Immature natural killer cell (primary cell): ENCODE data around the gene FANCC. TPM values are rescaled to one million over a fixed set of nuclear protein-coding genes. Genes with fewer than 3 reads are reported as not detected.

Experiments used
- DNase-seq, 3 donors: peaks; one replicate each; pipeline ENCODE4 v3.0.0; 2022; ENCODE audit warnings: mixed read lengths in 1 of 3
- H3K27ac Mint-ChIP-seq, 6 donors: one replicate each; pipeline ENCODE4 v1.8.0; 2020; ENCODE audit warnings: mixed read lengths in 6 of 6, mild to moderate bottlenecking in 5 of 6, inconsistent platforms in 4 of 6, moderate library complexity in 3 of 6
- H3K27me3 Mint-ChIP-seq, 3 donors: one replicate each; pipeline ENCODE4 v1.8.0; 2020 to 2021; ENCODE audit warnings: low read depth in 3 of 3, mild to moderate bottlenecking in 3 of 3, mixed read lengths in 3 of 3, moderate library complexity in 3 of 3, inconsistent platforms in 1 of 3
- H3K36me3 Mint-ChIP-seq, 3 donors: one replicate each; pipeline ENCODE4 v1.8.0; 2020; ENCODE audit warnings: mixed read lengths in 3 of 3, inconsistent platforms in 2 of 3, mild to moderate bottlenecking in 2 of 3
- H3K4me1 Mint-ChIP-seq, 2 donors: one replicate each; pipeline ENCODE4 v1.8.0; 2020; ENCODE audit warnings: inconsistent platforms in 2 of 2, mild to moderate bottlenecking in 2 of 2, mixed read lengths in 2 of 2, moderate library complexity in 1 of 2
- H3K4me3 Mint-ChIP-seq, 5 donors: one replicate each; pipeline ENCODE4 v1.8.0; 2020; ENCODE audit warnings: mild to moderate bottlenecking in 5 of 5, mixed read lengths in 5 of 5, inconsistent platforms in 3 of 5, moderate library complexity in 3 of 5
- H3K9me3 Mint-ChIP-seq, 6 donors: one replicate each; pipeline ENCODE4 v1.8.0; 2020; ENCODE audit warnings: mild to moderate bottlenecking in 6 of 6, mixed read lengths in 6 of 6, inconsistent platforms in 4 of 6, moderate library complexity in 3 of 6
- polyA plus RNA-seq, 3 donors: library from polyadenylated mRNA; unstranded; fragments of 300-500 nt; fragmentation: Illumina TruSeq; gene quantifications; one replicate each; pipeline ENCODE4 v1.2.3, GENCODE V29; 2021

FANCC gene
- polyA plus RNA-seq, 3 donors from 2014 or later: 2.4 to 3.4 (median 3.3) TPM

GRCh38 chr9:95129476-95130291 is 187.8 kb downstream of the FANCC start:
- Mint-ChIP-seq H3K36me3 (peaks cover 3 to 8% (median 7%) of the 10 kb centered on the region in 3 donors), H3K27me3 (no peaks in the 10 kb centered on the region), H3K4me3 (no peak overlapping the region), H3K4me1 (peaks cover 0 to 2% of the 10 kb centered on the region in 2 donors), H3K27ac (no peak overlapping the region), H3K9me3 (no peaks in the 10 kb centered on the region)
- DNase-seq: no peak

GRCh38 chr9:95128177-95128524 is 189.4 kb downstream of the FANCC start:
- Mint-ChIP-seq H3K4me3 (no peak overlapping the region), H3K4me1 (peaks cover 0 to 2% of the 10 kb centered on the region in 2 donors), H3K36me3 (peaks cover 1 to 9% (median 9%) of the 10 kb centered on the region in 3 donors), H3K27me3 (no peaks in the 10 kb centered on the region), H3K9me3 (no peaks in the 10 kb centered on the region), H3K27ac (no peak overlapping the region)
- no peak for DNase-seq

GRCh38 chr9:95127249-95128176 is 190.0 kb downstream of the FANCC start:
- Mint-ChIP-seq H3K36me3 (peaks cover 0 to 10% (median 9%) of the 10 kb centered on the region in 3 donors), H3K27me3 (no peaks in the 10 kb centered on the region), H3K27ac (no peak overlapping the region), H3K4me1 (peaks cover 0 to 2% of the 10 kb centered on the region in 2 donors), H3K4me3 (peak overlapping the region in 2 of 5 donors; percentile 34 to 56), H3K9me3 (no peaks in the 10 kb centered on the region)
- DNase-seq: peak; percentile 43 to 58 (median 52)

GRCh38 chr9:95126739-95127138 is 190.8 kb downstream of the FANCC start:
- H3K9me3 Mint-ChIP-seq: no peaks in the 10 kb centered on the region
- H3K4me3 Mint-ChIP-seq: no peak overlapping the region
- DNase-seq: no peak
- peaks cover 4 to 15% (median 14%) of the 10 kb centered on the region in 3 donors for H3K36me3 Mint-ChIP-seq
- H3K27me3 Mint-ChIP-seq: no peaks in the 10 kb centered on the region
- H3K4me1 Mint-ChIP-seq: peaks cover 0 to 2% of the 10 kb centered on the region in 2 donors
- H3K27ac Mint-ChIP-seq: no peak overlapping the region

GRCh38 chr9:95125652-95126051 is 191.9 kb downstream of the FANCC start:
- no peak overlapping the region for H3K4me3 Mint-ChIP-seq
- peaks cover 4 to 15% (median 14%) of the 10 kb centered on the region in 3 donors for H3K36me3 Mint-ChIP-seq
- H3K27ac Mint-ChIP-seq: no peak overlapping the region
- H3K9me3 Mint-ChIP-seq: no peaks in the 10 kb centered on the region
- peaks cover 0 to 2% (median 1%) of the 10 kb centered on the region in 3 donors for H3K27me3 Mint-ChIP-seq
- no peak for DNase-seq
- H3K4me1 Mint-ChIP-seq: peaks cover 0 to 2% of the 10 kb centered on the region in 2 donors

- H3K4me3 Mint-ChIP-seq: no peak overlapping the region
- H3K27ac Mint-ChIP-seq: no peak overlapping the region
- H3K4me1 Mint-ChIP-seq: peaks cover 0 to 2% of the 10 kb centered on the region in 2 donors
- peaks cover 0 to 2% (median 1%) of the 10 kb centered on the region in 3 donors for H3K27me3 Mint-ChIP-seq
- H3K9me3 Mint-ChIP-seq: no peaks in the 10 kb centered on the region
- no peak for DNase-seq
- H3K36me3 Mint-ChIP-seq: peaks cover 4 to 15% (median 14%) of the 10 kb centered on the region in 3 donors
Observed at GRCh38 chr9:95124582-95125367, 192.7 kb downstream of the FANCC start.

- H3K4me1 Mint-ChIP-seq: no peaks in the 10 kb centered on the region
- H3K9me3 Mint-ChIP-seq: no peaks in the 10 kb centered on the region
- H3K36me3 Mint-ChIP-seq: peaks cover 4 to 15% (median 15%) of the 10 kb centered on the region in 3 donors
- DNase-seq: no peak
- H3K27ac Mint-ChIP-seq: no peak overlapping the region
- H3K4me3 Mint-ChIP-seq: no peak overlapping the region
- H3K27me3 Mint-ChIP-seq: peaks cover 0 to 2% (median 1%) of the 10 kb centered on the region in 3 donors
Observed at GRCh38 chr9:95120781-95121370, 196.6 kb downstream of the FANCC start.

GRCh38 chr9:95118596-95118995 is 198.9 kb downstream of the FANCC start:
- DNase-seq: no peak
- no peak overlapping the region for H3K27ac Mint-ChIP-seq
- H3K9me3 Mint-ChIP-seq: no peaks in the 10 kb centered on the region
- peaks cover 0 to 2% (median 1%) of the 10 kb centered on the region in 3 donors for H3K27me3 Mint-ChIP-seq
- H3K36me3 Mint-ChIP-seq: peaks cover 4 to 9% (median 6%) of the 10 kb centered on the region in 3 donors
- H3K4me1 Mint-ChIP-seq: no peaks in the 10 kb centered on the region
- H3K4me3 Mint-ChIP-seq: no peak overlapping the region

GRCh38 chr9:95116808-95117204 is 200.7 kb downstream of the FANCC start:
- no peak overlapping the region for H3K4me3 Mint-ChIP-seq
- H3K27me3 Mint-ChIP-seq: peaks cover 0 to 2% (median 1%) of the 10 kb centered on the region in 3 donors
- H3K9me3 Mint-ChIP-seq: no peaks in the 10 kb centered on the region
- H3K4me1 Mint-ChIP-seq: no peaks in the 10 kb centered on the region
- H3K27ac Mint-ChIP-seq: no peak overlapping the region
- no peak for DNase-seq
- peaks cover 0 to 10% (median 8%) of the 10 kb centered on the region in 3 donors for H3K36me3 Mint-ChIP-seq

GRCh38 chr9:95116002-95116807 is 201.3 kb downstream of the FANCC start:
- H3K36me3 Mint-ChIP-seq: peaks cover 0 to 10% (median 8%) of the 10 kb centered on the region in 3 donors
- H3K4me3 Mint-ChIP-seq: no peak overlapping the region
- DNase-seq: no peak
- H3K27me3 Mint-ChIP-seq: peaks cover 0 to 2% (median 1%) of the 10 kb centered on the region in 3 donors
- H3K9me3 Mint-ChIP-seq: no peaks in the 10 kb centered on the region
- no peak overlapping the region for H3K27ac Mint-ChIP-seq
- no peaks in the 10 kb centered on the region for H3K4me1 Mint-ChIP-seq

GRCh38 chr9:95115104-95115503 is 202.4 kb downstream of the FANCC start:
- H3K4me3 Mint-ChIP-seq: no peak overlapping the region
- H3K36me3 Mint-ChIP-seq: peaks cover 0 to 12% (median 8%) of the 10 kb centered on the region in 3 donors
- no peaks in the 10 kb centered on the region for H3K9me3 Mint-ChIP-seq
- no peak for DNase-seq
- no peaks in the 10 kb centered on the region for H3K27me3 Mint-ChIP-seq
- no peak overlapping the region for H3K27ac Mint-ChIP-seq
- H3K4me1 Mint-ChIP-seq: no peaks in the 10 kb centered on the region

GRCh38 chr9:95112436-95113280 is 204.9 kb downstream of the FANCC start:
- DNase-seq: no peak
- H3K27me3 Mint-ChIP-seq: no peaks in the 10 kb centered on the region
- H3K36me3 Mint-ChIP-seq: peaks cover 0 to 19% (median 11%) of the 10 kb centered on the region in 3 donors
- no peaks in the 10 kb centered on the region for H3K9me3 Mint-ChIP-seq
- no peak overlapping the region for H3K27ac Mint-ChIP-seq
- H3K4me3 Mint-ChIP-seq: no peak overlapping the region
- H3K4me1 Mint-ChIP-seq: no peaks in the 10 kb centered on the region
